Neural crest cell (in vitro differentiated cells): ENCODE data around the gene BID. TPM values are rescaled to one million over a fixed set of nuclear protein-coding genes. Genes with fewer than 3 reads are reported as not detected.
A peak's percentile ranks its signal among the peaks of the same experiment; 100 is the strongest.

ENCODE experiments used
- DNase-seq: peaks from one replicate; pipeline ENCODE4 v3.0.0; 2021; ENCODE audit warnings: low read depth, mixed read lengths, low spot score
- H3K27ac Mint-ChIP-seq: one replicate; pipeline ENCODE4 v1.8.0; 2021; ENCODE audit warnings: mild to moderate bottlenecking, mixed read lengths; ENCODE audit not compliant: unreplicated experiment
- H3K27me3 Mint-ChIP-seq: 2 replicates; pipeline ENCODE4 v1.8.0; 2021; ENCODE audit warnings: low read depth, mild to moderate bottlenecking, mixed read lengths
- H3K36me3 Mint-ChIP-seq: 2 replicates; pipeline ENCODE4 v1.8.0; 2021; ENCODE audit warnings: low read depth, mild to moderate bottlenecking, mixed read lengths
- H3K4me1 Mint-ChIP-seq: 2 replicates; pipeline ENCODE4 v1.8.0; 2021; ENCODE audit warnings: mixed read lengths
- H3K4me3 Mint-ChIP-seq: one replicate; pipeline ENCODE4 v1.8.0; 2021; ENCODE audit warnings: mild to moderate bottlenecking, mixed read lengths
- H3K9me3 Mint-ChIP-seq: 2 replicates; pipeline ENCODE4 v1.8.0; 2021; ENCODE audit warnings: mixed read lengths
- CTCF ChIP-seq: fragments of 200-600 bp; sonication (generic); conservative IDR thresholded peaks from 2 replicates; pipeline ENCODE4 v1.5.0; 2021; ENCODE audit warnings: antibody characterized with exemption, mild to moderate bottlenecking
- total RNA-seq: library from RNA; stranded (reverse); gene quantifications from 2 replicates; pipeline ENCODE4 v1.2.1, GENCODE V29; 2021

The BID gene
- total RNA-seq, 1 donor from 2014 or later, result 26.5 TPM

- H3K27me3 Mint-ChIP-seq, result no peaks in the 10 kb centered on the region
- no peak overlapping the region for H3K27ac Mint-ChIP-seq
- no peak overlapping the region for H3K4me3 Mint-ChIP-seq
- no peaks in the 10 kb centered on the region for H3K36me3 Mint-ChIP-seq
- TF ChIP-seq CTCF, result no peak
- no peak for DNase-seq
- no peaks in the 10 kb centered on the region for H3K9me3 Mint-ChIP-seq
- H3K4me1 Mint-ChIP-seq, result peaks cover 36% of the 10 kb centered on the region
Observed at GRCh38 chr22:17782158-17782557, 7.9 kb upstream of the BID start.

DNA sequence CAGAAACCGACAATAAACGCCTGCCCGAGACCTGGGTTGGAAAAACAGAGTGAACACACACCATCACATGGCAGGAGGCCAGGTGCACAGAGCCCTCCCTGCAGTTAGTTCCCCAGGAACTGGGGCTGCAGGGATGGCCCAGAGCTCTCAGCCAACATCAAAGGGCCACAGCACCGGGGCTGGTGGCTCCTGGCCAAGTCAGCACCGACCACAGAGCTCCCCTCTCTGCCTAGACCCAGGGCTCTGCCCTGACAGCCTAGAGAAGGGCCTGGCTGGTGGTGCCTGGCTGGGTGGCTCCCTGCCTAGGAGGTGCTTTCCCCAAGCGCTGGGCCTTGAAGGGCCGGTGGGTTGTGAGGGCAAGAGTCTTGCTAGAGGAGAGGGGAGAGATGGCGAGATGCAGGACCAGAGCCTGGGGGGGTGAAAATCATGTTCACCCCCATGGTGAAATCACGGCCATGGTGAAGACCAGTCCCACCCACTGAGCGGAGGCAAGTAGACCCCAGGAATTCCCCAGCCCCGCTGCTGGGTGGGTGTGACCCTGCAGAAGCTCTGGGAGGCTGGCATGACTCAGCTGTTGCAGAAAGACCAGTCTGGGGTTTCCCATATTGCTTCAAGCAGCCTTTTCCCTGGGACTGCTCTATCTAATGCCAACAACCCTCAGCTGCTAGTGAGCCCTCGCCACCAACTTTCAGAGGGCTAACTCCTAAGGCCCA lies 7.2 kb upstream of the BID start:
- TF ChIP-seq CTCF, result no peak
- Mint-ChIP-seq H3K36me3 (no peaks in the 10 kb centered on the region), H3K4me3 (no peak overlapping the region), H3K27me3 (no peaks in the 10 kb centered on the region), H3K9me3 (no peaks in the 10 kb centered on the region), H3K27ac (peak overlapping the region; percentile 50), H3K4me1 (peaks cover 29% of the 10 kb centered on the region)
- no peak for DNase-seq

- Mint-ChIP-seq H3K36me3 (no peaks in the 10 kb centered on the region), H3K27ac (no peak overlapping the region), H3K27me3 (no peaks in the 10 kb centered on the region), H3K4me1 (peaks cover 32% of the 10 kb centered on the region), H3K4me3 (no peak overlapping the region), H3K9me3 (no peaks in the 10 kb centered on the region)
- DNase-seq, result no peak
- TF ChIP-seq CTCF, result no peak
Observed at GRCh38 chr22:17780741-17781318, 6.6 kb upstream of the BID start.

DNA sequence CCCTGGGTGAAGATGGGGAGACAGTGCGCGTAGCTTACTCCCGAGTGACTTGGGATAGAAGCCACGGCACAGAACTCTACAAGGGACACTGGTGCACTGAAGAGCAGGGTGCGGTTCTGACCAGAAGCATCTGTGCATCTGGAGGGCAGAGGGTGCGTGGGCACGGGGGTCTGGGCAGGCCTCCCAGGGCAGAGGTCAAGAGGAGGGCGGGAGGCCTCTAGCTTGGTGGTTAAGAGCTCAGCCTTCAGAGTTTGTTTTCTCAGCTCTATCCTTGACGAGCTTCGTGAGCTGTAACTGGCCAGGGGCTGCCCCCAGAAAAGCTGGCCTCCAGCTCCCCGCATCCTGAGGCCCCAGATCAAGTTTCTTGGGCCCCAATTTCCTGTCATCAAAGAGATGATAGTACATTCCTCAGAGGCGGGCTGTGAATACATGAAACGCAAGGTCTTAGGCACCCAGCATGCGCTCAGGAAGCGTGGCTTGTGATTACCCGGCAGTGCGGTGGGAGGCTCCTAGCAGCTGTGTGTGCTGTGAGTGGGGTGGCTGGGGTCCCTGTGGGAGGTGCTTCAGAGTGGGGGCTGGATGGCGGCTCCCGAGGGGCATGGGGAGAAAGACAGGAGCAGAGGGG lies 6.0 kb upstream of the BID start:
- Mint-ChIP-seq H3K27ac (no peak overlapping the region), H3K36me3 (no peaks in the 10 kb centered on the region), H3K4me3 (no peak overlapping the region), H3K9me3 (no peaks in the 10 kb centered on the region), H3K4me1 (peaks cover 37% of the 10 kb centered on the region), H3K27me3 (peaks cover under 1% of the 10 kb centered on the region)
- TF ChIP-seq CTCF, result no peak
- no peak for DNase-seq

DNA sequence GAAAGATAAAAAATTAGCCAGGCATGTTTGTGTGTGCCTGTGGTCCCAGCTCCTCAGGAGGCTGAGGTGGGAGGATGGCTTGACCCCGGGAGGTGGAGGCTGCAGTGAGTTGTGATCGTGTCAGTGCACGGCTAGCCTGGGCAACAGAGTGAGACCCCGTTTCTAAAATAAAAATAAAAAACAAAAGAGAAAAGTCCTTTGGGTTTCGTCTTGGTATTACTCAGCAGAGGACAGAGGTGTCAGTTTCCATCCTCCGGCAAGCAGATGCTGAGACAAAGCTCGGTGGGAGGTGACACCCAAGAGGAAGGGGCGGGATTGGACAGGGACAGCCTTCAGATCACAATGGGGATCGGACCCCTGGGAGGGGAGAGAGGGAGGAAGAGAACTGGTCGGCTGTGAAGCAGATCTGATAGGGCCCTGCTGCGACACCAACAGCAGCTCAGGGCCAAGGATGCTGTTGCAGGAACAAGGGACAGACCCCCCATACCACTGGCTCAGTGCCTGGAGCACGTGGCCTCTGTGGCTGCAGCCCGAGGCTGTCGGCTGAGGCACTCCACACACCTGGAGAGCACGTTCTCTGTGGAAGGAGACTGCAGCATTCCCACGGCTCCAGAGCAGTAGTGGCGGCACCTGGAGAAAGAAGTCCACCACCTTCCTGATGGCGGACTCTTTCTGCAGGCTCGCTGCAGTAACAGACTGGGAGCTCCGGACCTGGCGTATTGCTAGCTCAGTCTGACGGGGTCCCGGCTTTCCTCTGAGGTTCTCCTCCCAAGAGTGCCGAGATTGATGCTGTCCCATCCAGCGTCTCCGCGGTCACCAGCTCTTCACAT lies 5.2 kb upstream of the BID start:
- Mint-ChIP-seq H3K27ac (no peak overlapping the region), H3K36me3 (no peaks in the 10 kb centered on the region), H3K27me3 (peaks cover 3% of the 10 kb centered on the region), H3K4me1 (peaks cover 40% of the 10 kb centered on the region), H3K9me3 (no peaks in the 10 kb centered on the region), H3K4me3 (no peak overlapping the region)
- DNase-seq, result no peak
- TF ChIP-seq CTCF, result no peak
